Omental fat pad (tissue), 4 donors: ENCODE results near the gene MYZAP. TPM values are rescaled to one million over a fixed set of nuclear protein-coding genes. Genes with fewer than 3 reads are reported as not detected.

ENCODE experiments used
- ATAC-seq: fragments of 150-250 bp; one replicate; pipeline ENCODE4 v1.9.1; 2016; ENCODE audit warnings: mild to moderate bottlenecking, moderate library complexity; ENCODE audit not compliant: low FRiP score
- DNase-seq: peaks from one replicate; pipeline ENCODE4 v3.0.0-alpha.2; 2019; ENCODE audit warnings: low spot score
- total RNA-seq, 4 donors: library from RNA; depleted of rRNA; stranded (reverse); fragments of >200 nt; gene quantifications; one replicate each; pipeline ENCODE4 v1.1.0, GENCODE V29; 2016
- TF ChIP-seq, protein P1 (sequence below), 3 donors: fragments of 450-650 bp; IDR thresholded peaks; one replicate each; pipeline ENCODE4 v1.5.1; 2016 to 2017; ENCODE audit warnings: antibody characterized with exemption in 3 of 3, mild to moderate bottlenecking in 3 of 3, moderate library complexity in 2 of 3

Gene MYZAP
- total RNA-seq, 4 donors from 2014 or later, result 13.1 to 84.6 (median 20.2) TPM

DNA sequence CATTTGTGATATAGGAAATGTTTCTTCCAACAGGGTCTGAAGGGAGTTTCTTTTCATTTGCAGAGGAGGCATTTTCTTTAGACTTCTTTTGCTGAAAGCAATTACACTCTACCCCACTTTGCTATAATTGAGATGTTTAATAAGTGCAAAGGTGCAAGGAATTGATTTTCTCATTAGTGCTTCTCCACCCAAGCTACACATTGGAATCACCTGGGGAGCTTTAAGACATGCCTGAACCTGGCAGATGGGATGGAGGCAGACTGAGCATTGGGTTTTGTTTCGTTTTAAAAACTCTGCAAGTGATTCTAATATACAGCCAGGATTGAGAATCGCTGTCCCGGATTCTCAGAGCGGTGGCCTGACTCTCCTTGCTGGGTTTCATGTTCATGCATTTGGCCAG, 52.1 kb downstream of the MYZAP start:
- ATAC-seq (no peak), DNase-seq (no peak)
- TF ChIP-seq, protein P1, sequence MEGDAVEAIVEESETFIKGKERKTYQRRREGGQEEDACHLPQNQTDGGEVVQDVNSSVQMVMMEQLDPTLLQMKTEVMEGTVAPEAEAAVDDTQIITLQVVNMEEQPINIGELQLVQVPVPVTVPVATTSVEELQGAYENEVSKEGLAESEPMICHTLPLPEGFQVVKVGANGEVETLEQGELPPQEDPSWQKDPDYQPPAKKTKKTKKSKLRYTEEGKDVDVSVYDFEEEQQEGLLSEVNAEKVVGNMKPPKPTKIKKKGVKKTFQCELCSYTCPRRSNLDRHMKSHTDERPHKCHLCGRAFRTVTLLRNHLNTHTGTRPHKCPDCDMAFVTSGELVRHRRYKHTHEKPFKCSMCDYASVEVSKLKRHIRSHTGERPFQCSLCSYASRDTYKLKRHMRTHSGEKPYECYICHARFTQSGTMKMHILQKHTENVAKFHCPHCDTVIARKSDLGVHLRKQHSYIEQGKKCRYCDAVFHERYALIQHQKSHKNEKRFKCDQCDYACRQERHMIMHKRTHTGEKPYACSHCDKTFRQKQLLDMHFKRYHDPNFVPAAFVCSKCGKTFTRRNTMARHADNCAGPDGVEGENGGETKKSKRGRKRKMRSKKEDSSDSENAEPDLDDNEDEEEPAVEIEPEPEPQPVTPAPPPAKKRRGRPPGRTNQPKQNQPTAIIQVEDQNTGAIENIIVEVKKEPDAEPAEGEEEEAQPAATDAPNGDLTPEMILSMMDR (IDR thresholded peaks at IDR 0.05), result no peak

DNA sequence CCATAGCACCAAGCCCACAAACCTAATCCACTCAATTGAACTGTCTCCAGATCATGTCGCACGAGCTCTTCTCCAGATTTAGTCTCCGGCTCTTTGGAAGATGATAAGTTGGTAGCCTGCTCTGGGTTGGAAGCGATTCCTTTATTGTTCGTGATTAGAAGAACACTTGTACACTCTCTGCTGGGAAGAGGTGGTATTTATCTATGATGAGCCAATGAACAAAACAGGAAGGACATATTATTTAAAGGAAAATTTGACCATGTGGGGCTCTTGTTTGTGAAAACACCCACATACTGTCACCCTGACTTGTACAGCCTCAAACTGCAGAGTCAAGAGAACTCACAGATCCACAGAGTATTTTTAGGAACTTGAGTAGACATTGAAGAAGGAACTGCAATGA, 54.4 kb downstream of the MYZAP start:
- DNase-seq (no peak), ATAC-seq (no peak)
- TF ChIP-seq, protein P1 (IDR thresholded peaks at IDR 0.05), result no peak

DNA sequence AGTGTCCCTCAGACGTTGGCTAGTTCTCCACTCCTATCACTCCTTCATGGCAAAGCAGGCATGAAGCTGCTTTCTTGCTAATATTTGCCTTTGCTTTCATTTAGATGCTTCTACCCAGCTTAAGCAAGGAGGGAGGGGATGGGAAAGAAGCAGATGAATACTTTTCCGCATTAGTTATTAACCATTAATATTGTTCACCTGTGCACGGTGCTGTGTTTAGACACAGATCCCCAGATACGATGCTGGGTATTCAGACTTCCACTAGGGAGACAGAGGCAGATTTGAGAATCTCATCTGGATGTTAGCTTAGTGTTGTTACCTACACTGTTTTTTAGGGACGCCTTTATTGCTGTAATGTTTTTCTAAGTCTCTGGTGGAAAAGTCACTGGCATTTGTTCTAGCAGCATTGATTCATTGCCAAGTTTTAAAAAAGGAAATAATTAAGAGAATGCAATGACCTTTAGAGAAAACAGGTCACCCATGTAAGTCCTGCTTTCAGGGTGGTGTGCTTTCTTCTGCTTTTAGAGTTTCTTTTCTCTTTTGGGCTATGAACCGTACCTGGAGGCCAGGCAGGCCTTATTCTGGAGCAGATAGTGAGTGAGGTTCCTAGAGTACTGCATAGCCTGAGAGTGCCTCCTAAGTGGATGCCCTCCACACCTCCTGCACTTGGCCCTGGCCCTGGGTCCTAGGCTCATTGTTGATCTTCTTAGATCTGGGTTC, 55.5 kb downstream of the MYZAP start:
- TF ChIP-seq, protein P1 (IDR thresholded peaks at IDR 0.05), result no peak
- ATAC-seq, result no peak
- DNase-seq, result no peak

DNA sequence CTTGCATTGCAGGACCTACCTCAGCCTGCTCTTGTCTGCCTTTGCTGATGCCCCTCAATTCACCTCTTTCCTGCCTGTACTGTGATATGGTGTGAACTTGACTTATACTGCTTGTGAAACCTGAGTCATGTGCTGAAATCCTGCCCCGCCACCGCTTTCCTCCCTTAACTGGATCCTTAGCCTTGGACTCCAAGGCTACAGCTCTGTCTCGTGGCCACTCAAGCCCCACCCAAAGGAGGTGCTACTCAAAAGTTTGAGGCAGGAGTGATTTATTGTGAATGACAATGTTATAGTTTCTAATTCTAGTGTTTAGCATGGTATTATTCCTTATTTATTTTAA, 56.1 kb downstream of the MYZAP start:
- ATAC-seq, result no peak
- TF ChIP-seq, protein P1 (IDR thresholded peaks at IDR 0.05), result no peak
- no peak for DNase-seq

DNA sequence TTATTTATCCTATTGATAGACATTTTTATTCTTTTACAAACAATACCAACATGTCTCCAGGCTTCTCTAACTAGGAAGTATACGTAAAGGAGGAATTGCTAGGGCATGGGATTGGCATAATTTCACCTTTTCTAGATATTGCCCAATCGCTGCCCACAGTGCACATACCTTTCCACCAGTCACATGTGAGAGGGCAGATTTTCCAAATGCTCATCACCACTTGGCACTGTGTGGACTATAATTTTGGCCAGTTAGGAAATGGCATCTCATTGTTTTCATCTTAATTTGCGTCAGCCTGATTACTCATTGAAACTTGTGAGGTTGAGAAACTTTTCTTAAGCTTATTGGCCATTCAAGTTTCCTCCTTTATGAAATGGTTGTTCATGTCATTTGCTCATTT, 57.4 kb downstream of the MYZAP start:
- DNase-seq (no peak), ATAC-seq (peak; percentile 52)
- TF ChIP-seq, protein P1 (IDR thresholded peaks at IDR 0.05), result no peak

DNA sequence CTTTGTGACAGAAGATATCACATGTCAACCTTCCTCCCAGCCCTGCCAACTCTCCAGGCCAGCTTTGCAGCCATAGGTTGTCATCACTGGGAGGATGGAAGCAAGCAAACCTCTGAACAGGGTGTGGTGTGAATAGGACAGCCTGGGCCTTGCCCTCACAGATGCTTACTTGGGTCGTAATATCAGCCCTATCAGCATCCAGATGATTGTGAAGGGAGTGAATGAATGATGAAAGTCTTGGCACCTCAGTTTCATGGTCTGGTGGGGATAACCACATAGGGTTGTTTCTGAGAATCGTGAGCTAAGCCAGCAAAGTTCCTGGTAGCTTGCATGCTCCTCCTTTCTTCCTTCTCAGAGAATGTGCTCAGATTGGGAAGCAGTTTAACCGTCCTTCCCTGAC, 59.7 kb downstream of the MYZAP start:
- DNase-seq (no peak), ATAC-seq (no peak)
- TF ChIP-seq, protein P1 (IDR thresholded peaks at IDR 0.05), result no peak

DNA sequence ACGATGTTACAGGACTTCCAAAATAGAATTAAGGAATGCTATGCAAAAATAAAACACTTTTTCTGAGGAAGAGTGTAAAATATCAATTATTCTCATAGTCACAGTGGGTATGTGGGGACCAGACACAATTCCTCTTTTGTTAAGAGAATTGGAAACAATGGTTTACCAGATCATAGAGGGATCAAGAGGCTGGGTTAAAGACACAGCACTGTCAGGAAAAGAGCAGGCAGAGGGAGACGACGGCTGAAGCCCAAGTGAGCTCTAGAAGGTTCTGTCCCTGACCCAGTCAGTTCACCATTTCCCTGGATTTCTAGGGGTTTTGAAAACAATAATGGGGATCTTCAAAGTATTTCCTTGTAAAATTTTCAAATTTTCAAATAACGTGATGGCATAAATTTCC, 60.8 kb downstream of the MYZAP start:
- TF ChIP-seq, protein P1 (IDR thresholded peaks at IDR 0.05), result no peak
- DNase-seq (no peak), ATAC-seq (no peak)
